HG03066 (cell line): ENCODE measurements around the gene JMJD8.
A peak's percentile ranks its signal among the peaks of the same experiment; 100 is the strongest.

Experiments used
- ATAC-seq: cut with Tn5 transposase; IDR thresholded peaks from one replicate; pipeline ENCODE4 v1.9.1; 2021; ENCODE audit warnings: low read depth; ENCODE audit not compliant: unreplicated experiment

JMJD8 gene

GRCh38 chr16:645852-646678 is 38.1 kb downstream of the JMJD8 start:
- no peak for ATAC-seq

GRCh38 chr16:644556-644955 is 39.6 kb downstream of the JMJD8 start:
- ATAC-seq, result no peak

- no peak for ATAC-seq
These were observed 41.1 kb downstream of the JMJD8 start for GRCh38 chr16:643050-643368.

GRCh38 chr16:642189-643049 is 41.7 kb downstream of the JMJD8 start:
- ATAC-seq, result peak; percentile 29

- peak; percentile 41 for ATAC-seq
These were observed 42.6 kb downstream of the JMJD8 start, which contains the start of gene MCRIP2 for GRCh38 chr16:641326-642188. Gene MCRIP2, plus strand, starts transcription at chr16:641828. Its CDS starts 164 bp downstream, at chr16:641992.

GRCh38 chr16:640614-641013 is 43.5 kb downstream of the JMJD8 start:
- no peak for ATAC-seq

GRCh38 chr16:638836-639235 is 45.3 kb downstream of the JMJD8 start:
- no peak for ATAC-seq

GRCh38 chr16:638034-638543 is 46.0 kb downstream of the JMJD8 start:
- no peak for ATAC-seq

GRCh38 chr16:637081-638018 is 46.8 kb downstream of the JMJD8 start:
- no peak for ATAC-seq

GRCh38 chr16:636206-637080 is 47.7 kb downstream of the JMJD8 start, which contains the start of gene METTL26:
Gene METTL26, minus strand, starts transcription at chr16:636305. Its CDS starts 15 bp downstream, at chr16:636290.
- peak; percentile 78 for ATAC-seq

- ATAC-seq, result no peak
These were observed 48.4 kb downstream of the JMJD8 start for GRCh38 chr16:635573-636205.

- ATAC-seq, result no peak
These were observed 49.1 kb downstream of the JMJD8 start for GRCh38 chr16:634996-635395.

GRCh38 chr16:634051-634670 is 50.0 kb downstream of the JMJD8 start:
- no peak for ATAC-seq

- ATAC-seq, result no peak
These were observed 50.6 kb downstream of the JMJD8 start for GRCh38 chr16:633336-634050.

- no peak for ATAC-seq
These were observed 51.4 kb downstream of the JMJD8 start for GRCh38 chr16:632486-633335.

- no peak for ATAC-seq
These were observed 52.3 kb downstream of the JMJD8 start for GRCh38 chr16:631808-632358.
